Islet of Langerhans (tissue), 1 donor: ENCODE measurements around the gene ADAMTS17.
"Not testable (repeated sequence)": the region's sequence is repeated elsewhere in the genome, so short reads cannot be mapped to it uniquely, and the experiment has no call there.

ENCODE experiments used
- FAIRE-seq: peaks from one replicate; lab custom pipeline; 2011; peaks lifted over from hg19 to GRCh38; lab: Jason Lieb, UNC

ADAMTS17 gene

DNA sequence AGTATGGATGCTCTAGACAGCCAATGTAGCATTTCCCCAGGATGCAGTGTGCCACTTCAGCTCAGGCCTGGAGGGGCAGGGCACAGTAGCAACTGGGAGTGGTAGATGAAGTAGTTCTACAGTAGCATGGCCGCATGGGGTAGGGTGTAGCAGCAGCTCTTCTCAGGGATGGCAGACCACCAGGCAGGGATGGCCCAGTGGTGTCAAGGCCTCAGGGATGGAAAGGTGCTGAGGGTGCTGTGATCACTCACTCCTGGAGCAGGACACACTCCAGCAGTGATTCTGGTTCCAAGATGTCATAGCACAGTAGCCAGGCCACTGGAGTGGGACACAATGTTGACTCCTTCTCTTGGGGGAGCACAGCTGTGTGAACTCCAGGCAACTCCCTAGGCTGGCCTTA is 397.6 kb downstream of the ADAMTS17 start:
- no peak for FAIRE-seq

DNA sequence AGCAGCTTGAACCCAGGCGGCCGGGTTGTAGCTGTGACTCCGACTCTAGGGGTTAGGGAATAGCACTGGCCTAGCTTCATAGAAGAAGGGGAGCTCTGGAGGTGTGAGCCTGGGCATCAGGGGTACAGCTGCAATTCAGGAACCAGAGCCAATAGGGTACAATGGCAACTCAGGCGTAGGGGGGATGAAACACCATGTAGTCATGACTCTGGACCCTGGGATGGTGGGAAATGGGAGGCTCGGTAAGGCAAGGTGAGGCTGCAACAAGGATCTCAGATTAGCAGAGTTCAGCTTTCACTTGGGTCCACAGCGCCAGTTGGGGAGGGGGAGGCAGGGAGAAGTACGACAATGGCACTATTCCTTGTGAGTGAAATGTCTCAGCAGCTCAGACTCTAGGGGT is 398.3 kb downstream of the ADAMTS17 start:
- FAIRE-seq = no peak

- no peak for FAIRE-seq
These were observed 408.9 kb downstream of the ADAMTS17 start for GRCh38 chr15:99932676-99933402.

DNA sequence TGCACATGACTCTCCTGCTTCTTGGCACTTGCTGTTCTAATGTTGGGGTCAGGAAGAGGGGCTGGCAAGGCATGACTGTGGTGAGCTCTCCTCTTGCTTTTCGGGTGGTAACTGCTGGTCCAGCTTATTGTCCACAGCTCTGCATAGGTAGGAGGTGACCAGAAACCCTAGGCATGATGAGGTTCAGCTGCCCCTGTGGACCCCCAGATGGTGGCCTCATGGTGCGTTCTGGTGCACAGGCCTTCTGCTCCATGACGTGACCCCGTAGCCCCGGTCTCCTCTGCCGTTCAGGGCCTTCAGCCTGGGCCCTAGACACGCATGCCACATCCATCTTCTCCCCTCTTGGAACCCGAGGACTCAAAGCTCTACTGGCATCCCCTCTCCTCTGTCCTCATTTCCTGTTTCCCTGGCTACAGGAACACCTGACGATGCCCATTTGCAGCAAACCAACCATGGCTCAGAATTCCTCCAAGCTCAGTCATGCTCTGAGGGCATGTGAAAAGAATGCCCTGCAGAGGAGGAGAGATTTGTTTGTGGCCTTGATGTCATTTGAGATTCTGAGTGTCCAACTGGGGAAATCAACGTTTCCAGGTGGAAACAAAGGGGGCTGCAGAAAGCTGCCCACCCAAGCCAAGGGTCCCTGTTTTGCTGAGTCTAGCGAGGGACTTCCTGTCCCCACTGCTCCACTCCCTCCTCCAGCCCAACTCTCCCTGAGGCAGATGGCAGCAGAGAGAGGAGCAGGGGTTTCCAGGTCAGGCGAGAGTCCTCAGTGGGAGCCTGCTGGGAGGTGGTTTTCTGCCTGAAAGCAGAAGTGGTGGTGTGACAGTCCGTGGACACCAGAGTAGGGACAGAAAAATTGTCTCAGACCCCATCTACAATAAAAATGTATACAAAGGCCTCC is 409.8 kb downstream of the ADAMTS17 start:
- FAIRE-seq = no peak

- no peak for FAIRE-seq
These were observed 411.1 kb downstream of the ADAMTS17 start for GRCh38 chr15:99930696-99931095.

DNA sequence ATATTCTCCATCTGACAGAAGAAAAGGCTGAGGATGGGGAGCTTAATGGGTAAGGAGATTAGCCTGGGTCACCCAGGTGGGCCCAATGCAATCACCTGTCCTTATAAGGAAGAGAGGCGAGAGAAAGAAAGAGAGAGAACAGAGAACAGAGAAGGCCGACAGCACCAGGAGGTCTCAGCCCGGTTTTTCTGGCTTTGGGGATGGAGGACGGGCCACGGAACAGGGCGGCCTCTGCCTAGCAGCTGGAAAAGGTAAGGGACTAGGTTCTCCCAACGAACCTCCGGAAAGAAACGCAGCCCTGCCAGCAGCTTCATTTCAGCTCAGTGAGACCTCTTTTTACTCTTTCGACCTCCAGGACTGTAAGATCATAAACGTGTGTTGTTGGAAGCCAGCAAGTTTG is 412.5 kb downstream of the ADAMTS17 start:
- no peak for FAIRE-seq

- no peak for FAIRE-seq
These were observed 413.3 kb downstream of the ADAMTS17 start for GRCh38 chr15:99928429-99928981.

- FAIRE-seq = not testable (repeated sequence)
These were observed 415.2 kb downstream of the ADAMTS17 start for GRCh38 chr15:99926532-99926931.

DNA sequence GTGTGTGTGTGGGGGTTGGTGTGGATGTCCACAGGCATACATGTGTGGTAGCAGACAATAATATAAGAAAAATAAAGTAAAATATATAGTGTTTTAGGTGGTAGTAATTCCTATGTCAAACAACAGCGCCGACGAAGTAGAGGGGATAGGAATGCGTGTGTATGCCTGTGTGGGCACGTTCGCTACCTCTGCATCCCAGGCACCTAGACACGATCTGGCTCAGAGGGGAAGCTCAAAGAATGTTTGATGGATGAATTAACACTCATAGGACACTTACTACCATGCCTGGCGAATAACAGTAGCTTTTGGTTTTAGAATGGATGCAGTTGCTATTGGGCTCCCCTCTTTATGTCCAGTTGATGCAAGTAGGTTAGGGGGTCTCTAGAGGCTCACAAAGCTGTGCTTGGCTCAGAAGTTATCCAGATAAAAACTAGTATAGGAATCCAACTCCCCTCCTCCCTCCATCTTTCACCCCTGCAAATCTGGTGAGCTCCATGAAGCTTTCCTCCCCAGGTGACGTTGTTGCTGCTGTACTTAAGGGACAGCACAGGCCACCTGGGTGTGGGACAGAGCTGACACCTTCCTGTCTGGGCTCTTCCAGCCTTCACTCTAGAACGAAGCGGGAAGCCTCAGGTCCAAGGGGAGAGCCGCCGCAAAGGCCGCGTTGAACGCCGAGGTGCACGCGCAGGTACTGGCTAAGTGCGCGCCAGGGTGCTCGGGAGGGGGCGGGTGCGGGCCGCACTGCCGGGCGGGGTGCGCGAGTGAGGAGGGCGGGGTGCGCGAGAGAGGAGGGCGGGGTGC is 415.9 kb downstream of the ADAMTS17 start:
- no peak for FAIRE-seq

DNA sequence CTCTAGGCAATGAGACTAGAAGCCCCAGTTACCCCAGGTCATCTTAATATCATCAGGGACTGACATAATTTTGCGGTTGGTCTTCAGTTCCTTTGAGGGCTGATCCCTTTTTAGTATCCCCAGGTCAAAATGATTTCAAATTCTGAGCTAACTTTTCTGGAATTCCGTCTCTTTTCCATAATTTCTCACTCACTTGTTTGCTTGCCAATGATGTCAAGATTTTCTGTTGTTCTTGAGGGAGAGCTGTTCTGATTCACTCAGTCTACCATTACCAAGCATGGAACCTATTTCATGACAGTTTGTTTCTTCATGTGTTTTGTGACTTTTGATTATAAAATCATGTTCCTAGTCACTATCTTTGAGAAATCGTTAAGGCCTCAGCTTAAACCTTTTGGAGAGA is 418.1 kb downstream of the ADAMTS17 start:
- FAIRE-seq = no peak
